H1 (cell line): ENCODE data around the gene PPP6R1. TPM values are rescaled to one million over a fixed set of nuclear protein-coding genes. Genes with fewer than 3 reads are reported as not detected.

ENCODE experiments used
- ASH2L ChIP-seq: fragments of 200-600, 300-600 bp; sonication (generic); IDR thresholded peaks from one replicate; pipeline ENCODE4 v1.7.1; 2017; ENCODE audit warnings: low read length
- HDAC2 ChIP-seq, 2 experiments: fragments of 300-600 bp in 1 of 2; sonication (generic) in 1 of 2; IDR thresholded peaks; 2 replicates each; pipeline ENCODE4 v1.6.1; 2011 to 2012; ENCODE audit warnings: low read depth in 2 of 2, low read length in 2 of 2, mild to moderate bottlenecking in 2 of 2, moderate library complexity in 2 of 2, borderline replicate concordance in 1 of 2, inconsistent platforms in 1 of 2
- KDM4A ChIP-seq: IDR thresholded peaks from one replicate; pipeline ENCODE4 v1.7.1; 2012; ENCODE audit warnings: low read depth, mild to moderate bottlenecking, moderate library complexity, low read length, inconsistent platforms; ENCODE audit not compliant: severe bottlenecking
- SIN3A ChIP-seq, 2 experiments: IDR thresholded peaks in 1 of 2; conservative IDR thresholded peaks in 1 of 2; 2 replicates each; pipeline ENCODE4 v1.6.1; 2011 to 2012; ENCODE audit warnings: low read length in 2 of 2, improper control_type of control experiment in 1 of 2, low read depth in 1 of 2, mild to moderate bottlenecking in 1 of 2
- polyA plus RNA-seq, 7 experiments: library from polyadenylated mRNA; depleted of rRNA in 3 of 7; stranded (reverse) in 5 of 7; unstranded in 2 of 7; fragments of >200 nt in 5 of 7; fragments of 200-250 nt in 2 of 7; gene quantifications; 1 replicate in 5 of 7; 2 replicates in 1 of 7; 4 replicates in 1 of 7; pipeline versions ENCODE4 v1.2.1 to v1.2.3, GENCODE V29; 2011 to 2013; ENCODE audit warnings: missing spikeins in 2 of 7, mixed read lengths in 2 of 7
- total RNA-seq: library from RNA; stranded (reverse); fragmentation: NEBNext Ultra II Directional; extraction: Animal tissue kit (Norgen Biotek cat#: 25700); gene quantifications from 2 replicates; pipeline ENCODE4 v1.2.1, GENCODE V29; 2021
- TF ChIP-seq, protein P1 (sequence below): fragments of 300-600 bp; sonication (generic); IDR thresholded peaks from 2 replicates; pipeline ENCODE4 v1.7.1; 2012; ENCODE audit warnings: low read length, moderate library complexity, mild to moderate bottlenecking, inconsistent platforms; ENCODE audit not compliant: insufficient replicate concordance
- TF ChIP-seq, protein P2 (sequence below), 3 experiments: IDR thresholded peaks; 1 replicate in 2 of 3; 2 replicates in 1 of 3; pipeline versions ENCODE4 v1.5.1 to v1.6.1; 2011; ENCODE audit warnings: low read length in 3 of 3, mild to moderate bottlenecking in 3 of 3, inconsistent platforms in 2 of 3, low read depth in 1 of 3, moderate library complexity in 1 of 3; ENCODE audit not compliant: insufficient read depth in 1 of 3; ENCODE audit errors: control extremely low read depth in 1 of 3

Gene PPP6R1
- total and polyA plus RNA-seq, 2 of the 8 experiments (the other 6 are each of a cell fraction or from before 2014, with no cell fraction given), result 36.4 to 74.4 TPM

DNA sequence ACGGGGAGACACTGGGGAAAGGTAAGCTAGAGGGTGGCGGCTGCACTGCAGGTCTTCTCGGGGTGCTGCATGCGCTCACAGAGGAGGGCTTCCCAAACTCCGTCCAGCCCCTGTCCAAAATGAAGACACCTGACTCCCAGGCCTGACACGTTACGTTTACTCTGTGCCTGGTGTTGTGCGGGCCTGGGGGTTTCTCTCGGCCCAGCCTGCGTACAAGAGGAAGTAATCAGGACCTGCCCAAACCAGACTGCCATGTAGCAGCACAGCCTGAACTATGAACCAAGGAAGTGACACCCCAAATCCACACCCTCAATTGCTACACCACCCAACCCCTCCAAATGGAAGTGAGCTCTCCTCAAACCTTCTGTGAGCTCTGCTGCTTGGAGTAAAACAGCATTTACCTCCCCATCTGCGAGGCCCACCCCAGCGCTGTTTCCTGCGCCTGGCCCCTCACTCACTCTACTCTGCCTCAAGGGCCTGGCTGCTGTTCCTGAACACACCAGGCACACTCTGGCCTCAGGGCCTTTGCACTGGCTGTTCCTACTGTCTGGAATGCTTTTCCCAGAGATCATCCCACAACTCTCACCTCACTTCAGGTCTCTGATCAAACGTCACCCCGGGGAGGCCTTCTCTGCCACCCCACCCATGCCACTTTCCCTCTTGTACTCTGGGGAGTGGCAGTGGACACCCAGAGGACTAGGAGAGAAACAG is 18.1 kb upstream of the PPP6R1 start (continued):
- TF ChIP-seq, protein P1, sequence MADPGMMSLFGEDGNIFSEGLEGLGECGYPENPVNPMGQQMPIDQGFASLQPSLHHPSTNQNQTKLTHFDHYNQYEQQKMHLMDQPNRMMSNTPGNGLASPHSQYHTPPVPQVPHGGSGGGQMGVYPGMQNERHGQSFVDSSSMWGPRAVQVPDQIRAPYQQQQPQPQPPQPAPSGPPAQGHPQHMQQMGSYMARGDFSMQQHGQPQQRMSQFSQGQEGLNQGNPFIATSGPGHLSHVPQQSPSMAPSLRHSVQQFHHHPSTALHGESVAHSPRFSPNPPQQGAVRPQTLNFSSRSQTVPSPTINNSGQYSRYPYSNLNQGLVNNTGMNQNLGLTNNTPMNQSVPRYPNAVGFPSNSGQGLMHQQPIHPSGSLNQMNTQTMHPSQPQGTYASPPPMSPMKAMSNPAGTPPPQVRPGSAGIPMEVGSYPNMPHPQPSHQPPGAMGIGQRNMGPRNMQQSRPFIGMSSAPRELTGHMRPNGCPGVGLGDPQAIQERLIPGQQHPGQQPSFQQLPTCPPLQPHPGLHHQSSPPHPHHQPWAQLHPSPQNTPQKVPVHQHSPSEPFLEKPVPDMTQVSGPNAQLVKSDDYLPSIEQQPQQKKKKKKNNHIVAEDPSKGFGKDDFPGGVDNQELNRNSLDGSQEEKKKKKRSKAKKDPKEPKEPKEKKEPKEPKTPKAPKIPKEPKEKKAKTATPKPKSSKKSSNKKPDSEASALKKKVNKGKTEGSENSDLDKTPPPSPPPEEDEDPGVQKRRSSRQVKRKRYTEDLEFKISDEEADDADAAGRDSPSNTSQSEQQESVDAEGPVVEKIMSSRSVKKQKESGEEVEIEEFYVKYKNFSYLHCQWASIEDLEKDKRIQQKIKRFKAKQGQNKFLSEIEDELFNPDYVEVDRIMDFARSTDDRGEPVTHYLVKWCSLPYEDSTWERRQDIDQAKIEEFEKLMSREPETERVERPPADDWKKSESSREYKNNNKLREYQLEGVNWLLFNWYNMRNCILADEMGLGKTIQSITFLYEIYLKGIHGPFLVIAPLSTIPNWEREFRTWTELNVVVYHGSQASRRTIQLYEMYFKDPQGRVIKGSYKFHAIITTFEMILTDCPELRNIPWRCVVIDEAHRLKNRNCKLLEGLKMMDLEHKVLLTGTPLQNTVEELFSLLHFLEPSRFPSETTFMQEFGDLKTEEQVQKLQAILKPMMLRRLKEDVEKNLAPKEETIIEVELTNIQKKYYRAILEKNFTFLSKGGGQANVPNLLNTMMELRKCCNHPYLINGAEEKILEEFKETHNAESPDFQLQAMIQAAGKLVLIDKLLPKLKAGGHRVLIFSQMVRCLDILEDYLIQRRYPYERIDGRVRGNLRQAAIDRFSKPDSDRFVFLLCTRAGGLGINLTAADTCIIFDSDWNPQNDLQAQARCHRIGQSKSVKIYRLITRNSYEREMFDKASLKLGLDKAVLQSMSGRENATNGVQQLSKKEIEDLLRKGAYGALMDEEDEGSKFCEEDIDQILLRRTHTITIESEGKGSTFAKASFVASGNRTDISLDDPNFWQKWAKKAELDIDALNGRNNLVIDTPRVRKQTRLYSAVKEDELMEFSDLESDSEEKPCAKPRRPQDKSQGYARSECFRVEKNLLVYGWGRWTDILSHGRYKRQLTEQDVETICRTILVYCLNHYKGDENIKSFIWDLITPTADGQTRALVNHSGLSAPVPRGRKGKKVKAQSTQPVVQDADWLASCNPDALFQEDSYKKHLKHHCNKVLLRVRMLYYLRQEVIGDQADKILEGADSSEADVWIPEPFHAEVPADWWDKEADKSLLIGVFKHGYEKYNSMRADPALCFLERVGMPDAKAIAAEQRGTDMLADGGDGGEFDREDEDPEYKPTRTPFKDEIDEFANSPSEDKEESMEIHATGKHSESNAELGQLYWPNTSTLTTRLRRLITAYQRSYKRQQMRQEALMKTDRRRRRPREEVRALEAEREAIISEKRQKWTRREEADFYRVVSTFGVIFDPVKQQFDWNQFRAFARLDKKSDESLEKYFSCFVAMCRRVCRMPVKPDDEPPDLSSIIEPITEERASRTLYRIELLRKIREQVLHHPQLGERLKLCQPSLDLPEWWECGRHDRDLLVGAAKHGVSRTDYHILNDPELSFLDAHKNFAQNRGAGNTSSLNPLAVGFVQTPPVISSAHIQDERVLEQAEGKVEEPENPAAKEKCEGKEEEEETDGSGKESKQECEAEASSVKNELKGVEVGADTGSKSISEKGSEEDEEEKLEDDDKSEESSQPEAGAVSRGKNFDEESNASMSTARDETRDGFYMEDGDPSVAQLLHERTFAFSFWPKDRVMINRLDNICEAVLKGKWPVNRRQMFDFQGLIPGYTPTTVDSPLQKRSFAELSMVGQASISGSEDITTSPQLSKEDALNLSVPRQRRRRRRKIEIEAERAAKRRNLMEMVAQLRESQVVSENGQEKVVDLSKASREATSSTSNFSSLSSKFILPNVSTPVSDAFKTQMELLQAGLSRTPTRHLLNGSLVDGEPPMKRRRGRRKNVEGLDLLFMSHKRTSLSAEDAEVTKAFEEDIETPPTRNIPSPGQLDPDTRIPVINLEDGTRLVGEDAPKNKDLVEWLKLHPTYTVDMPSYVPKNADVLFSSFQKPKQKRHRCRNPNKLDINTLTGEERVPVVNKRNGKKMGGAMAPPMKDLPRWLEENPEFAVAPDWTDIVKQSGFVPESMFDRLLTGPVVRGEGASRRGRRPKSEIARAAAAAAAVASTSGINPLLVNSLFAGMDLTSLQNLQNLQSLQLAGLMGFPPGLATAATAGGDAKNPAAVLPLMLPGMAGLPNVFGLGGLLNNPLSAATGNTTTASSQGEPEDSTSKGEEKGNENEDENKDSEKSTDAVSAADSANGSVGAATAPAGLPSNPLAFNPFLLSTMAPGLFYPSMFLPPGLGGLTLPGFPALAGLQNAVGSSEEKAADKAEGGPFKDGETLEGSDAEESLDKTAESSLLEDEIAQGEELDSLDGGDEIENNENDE, result no peak
- TF ChIP-seq KDM4A (no peak), ASH2L (no peak), HDAC2 (IDR thresholded peaks at IDR 0.05; ENCODE audit: borderline replicate concordance in 1 of 2, low read depth in 2 of 2, low read length in 2 of 2) (no peak), SIN3A (conservative IDR thresholded peaks at IDR 0.05 in 1 of 2, IDR thresholded peaks at IDR 0.05 in 1 of 2; ENCODE audit: low read depth in 1 of 2, low read length in 2 of 2) (no peak)
- TF ChIP-seq, protein P2, sequence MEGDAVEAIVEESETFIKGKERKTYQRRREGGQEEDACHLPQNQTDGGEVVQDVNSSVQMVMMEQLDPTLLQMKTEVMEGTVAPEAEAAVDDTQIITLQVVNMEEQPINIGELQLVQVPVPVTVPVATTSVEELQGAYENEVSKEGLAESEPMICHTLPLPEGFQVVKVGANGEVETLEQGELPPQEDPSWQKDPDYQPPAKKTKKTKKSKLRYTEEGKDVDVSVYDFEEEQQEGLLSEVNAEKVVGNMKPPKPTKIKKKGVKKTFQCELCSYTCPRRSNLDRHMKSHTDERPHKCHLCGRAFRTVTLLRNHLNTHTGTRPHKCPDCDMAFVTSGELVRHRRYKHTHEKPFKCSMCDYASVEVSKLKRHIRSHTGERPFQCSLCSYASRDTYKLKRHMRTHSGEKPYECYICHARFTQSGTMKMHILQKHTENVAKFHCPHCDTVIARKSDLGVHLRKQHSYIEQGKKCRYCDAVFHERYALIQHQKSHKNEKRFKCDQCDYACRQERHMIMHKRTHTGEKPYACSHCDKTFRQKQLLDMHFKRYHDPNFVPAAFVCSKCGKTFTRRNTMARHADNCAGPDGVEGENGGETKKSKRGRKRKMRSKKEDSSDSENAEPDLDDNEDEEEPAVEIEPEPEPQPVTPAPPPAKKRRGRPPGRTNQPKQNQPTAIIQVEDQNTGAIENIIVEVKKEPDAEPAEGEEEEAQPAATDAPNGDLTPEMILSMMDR (IDR thresholded peaks at IDR 0.05; ENCODE audit: control extremely low read depth in 1 of 3, insufficient read depth in 1 of 3, low read depth in 1 of 3, low read length in 3 of 3), result no peak
